HG03135 (cell line): ENCODE measurements around the gene PNCK.
"Not testable (repeated sequence)": the region's sequence is repeated elsewhere in the genome, so short reads cannot be mapped to it uniquely, and the experiment has no call there.

ENCODE experiments used
- ATAC-seq: cut with Tn5 transposase; IDR thresholded peaks from one replicate; pipeline ENCODE4 v1.9.1; 2021; ENCODE audit warnings: mild to moderate bottlenecking, moderate library complexity; ENCODE audit not compliant: unreplicated experiment

Gene PNCK

GRCh38 chrX:153673428-153674218 lies at the start of gene PNCK:
TSS of gene PNCK (minus strand) at chrX:153673813. CDS start at chrX:153673076, 737 bp downstream.
- no peak for ATAC-seq

DNA sequence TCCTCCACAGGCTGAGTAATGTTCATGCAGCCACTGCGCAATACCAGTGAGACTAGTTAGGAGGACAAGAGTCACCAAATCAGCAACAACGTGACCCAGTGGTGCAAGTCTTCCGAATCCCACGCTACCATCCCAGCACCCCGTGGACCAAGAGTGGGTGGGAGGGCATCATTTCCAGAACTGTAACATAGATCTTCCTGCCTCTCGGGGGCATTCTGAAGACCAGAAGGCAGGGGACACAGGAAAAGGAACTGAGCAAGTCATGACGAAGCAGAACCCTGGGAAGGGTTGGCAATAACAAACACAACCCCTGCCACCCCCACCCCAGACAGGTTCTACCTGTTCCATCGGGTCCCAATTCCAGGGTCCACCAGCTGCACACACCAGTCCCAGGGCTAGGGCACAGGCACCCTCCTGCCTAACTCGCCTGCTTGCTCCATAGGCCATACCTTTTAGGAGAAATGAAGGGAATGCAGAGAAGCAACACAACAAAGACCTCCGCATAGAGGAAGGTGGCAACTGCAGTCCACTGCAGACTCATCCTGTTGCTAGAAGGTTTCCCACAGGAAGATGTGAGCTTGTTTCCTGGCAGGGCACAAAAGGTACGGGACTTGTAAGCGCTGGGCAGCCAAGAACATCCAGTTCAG lies 49.2 kb upstream of the PNCK start:
- ATAC-seq = no peak

DNA sequence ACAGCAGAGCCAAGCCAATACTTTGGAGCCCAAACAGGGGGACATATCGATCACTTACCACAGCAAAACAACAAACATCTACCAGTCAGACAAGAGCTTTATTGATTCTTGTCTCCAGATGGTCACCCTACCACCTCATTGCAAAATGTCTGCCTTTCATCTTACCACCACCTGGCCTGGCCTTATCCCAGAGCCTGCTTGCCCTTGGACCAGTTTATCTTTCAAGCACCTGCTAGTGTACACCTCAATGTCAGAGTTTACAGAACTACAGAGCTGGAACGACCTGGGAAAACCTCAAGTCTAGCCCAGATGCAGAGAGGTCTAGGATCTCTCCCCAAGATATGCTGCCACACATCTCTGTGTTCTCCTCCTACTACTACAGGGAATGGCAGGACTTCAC lies 46.1 kb upstream of the PNCK start:
- ATAC-seq = no peak

GRCh38 chrX:153719238-153719637 lies 45.6 kb upstream of the PNCK start:
- ATAC-seq = no peak

GRCh38 chrX:153717445-153717844 lies 43.8 kb upstream of the PNCK start:
- ATAC-seq = no peak

DNA sequence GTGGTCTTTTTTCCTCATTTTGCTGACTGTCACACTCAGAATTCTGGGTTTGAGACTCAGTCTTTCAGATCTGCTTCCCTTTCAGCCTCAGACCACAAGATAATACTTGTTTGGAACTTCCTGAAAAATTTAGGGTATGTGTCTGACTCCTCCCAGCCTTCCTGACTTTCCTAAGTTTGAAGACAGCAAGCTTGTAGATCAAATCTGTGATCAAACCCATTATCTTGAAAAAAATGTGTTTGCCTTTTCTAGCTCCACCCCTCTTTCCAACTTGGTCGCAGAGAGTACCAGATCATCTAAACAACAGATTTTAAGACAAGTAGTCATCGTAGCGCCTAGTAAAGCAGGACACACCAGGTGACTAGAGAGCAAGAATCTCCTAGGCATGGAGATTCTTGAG lies 40.6 kb upstream of the PNCK start:
- no peak for ATAC-seq

DNA sequence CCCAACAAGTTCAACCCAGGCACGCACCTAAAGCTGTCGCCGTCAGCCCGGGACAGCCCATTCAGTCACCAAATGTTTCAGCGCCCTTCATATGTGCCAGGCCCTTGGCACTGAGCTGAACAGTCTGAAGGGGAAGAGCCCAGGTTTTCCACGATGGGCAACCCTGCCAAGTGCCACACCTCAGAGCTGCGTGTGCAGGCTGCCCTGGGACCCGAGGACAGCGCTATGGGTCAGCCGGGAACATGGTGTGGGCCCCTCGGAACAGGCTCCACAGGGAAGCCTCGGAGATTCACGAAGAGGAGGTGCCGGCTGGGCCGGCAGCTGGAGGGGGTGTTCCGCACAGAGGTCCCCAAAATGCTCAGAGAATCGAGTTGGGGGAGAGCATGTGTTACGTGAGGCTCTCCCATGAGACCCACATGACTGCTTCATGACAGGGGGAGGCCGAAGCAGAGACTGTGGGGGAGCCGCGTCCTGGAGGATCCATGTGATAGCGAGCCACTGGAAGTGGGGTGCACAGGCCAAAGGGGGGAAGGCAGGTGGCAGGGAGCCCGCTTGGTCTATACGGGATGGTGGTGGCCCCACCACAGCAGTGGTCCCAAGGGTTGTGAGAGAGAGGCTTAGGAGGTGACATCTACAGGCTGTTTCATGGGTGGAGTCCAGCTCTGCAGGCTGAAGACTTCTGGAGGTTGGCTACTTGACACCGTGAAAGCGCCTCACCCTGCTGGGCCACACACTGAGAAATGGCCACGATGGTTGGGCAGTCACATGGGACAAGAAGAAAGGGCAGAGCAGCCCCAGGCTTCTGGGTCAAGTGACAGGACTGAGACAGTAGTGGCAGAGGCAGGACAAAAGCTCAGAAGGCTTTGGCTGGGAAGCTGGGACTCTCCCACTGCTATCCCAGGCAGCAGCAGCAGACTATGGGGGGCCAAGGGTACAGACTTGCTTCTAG lies 36.4 kb upstream of the PNCK start:
- ATAC-seq = no peak

DNA sequence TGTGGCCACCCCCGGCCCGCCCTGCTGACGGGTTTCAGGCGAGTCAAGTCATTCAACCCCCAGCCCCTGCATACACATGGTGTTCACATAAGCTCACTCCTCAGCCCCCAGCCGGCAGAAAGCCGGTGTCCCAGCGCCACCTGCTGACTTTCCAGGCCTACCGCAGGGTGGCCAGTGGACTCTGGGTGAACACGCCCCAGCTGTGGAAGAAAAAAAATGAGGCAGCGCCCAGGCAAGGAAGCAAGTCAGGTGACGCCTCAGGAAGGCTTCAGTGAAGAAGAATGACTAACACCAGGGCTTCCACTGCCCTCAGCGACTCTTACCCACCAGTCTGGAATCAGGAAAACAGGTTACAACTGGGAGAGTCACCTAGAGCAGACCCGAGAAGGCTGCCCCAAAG lies 34.8 kb upstream of the PNCK start:
- no peak for ATAC-seq

GRCh38 chrX:153707406-153707805 lies 33.8 kb upstream of the PNCK start:
- no peak for ATAC-seq

- no peak for ATAC-seq
Observed at GRCh38 chrX:153706799-153707198, 33.2 kb upstream of the PNCK start.

- ATAC-seq = not testable (repeated sequence)
Observed at GRCh38 chrX:153705403-153706060, 31.9 kb upstream of the PNCK start.

DNA sequence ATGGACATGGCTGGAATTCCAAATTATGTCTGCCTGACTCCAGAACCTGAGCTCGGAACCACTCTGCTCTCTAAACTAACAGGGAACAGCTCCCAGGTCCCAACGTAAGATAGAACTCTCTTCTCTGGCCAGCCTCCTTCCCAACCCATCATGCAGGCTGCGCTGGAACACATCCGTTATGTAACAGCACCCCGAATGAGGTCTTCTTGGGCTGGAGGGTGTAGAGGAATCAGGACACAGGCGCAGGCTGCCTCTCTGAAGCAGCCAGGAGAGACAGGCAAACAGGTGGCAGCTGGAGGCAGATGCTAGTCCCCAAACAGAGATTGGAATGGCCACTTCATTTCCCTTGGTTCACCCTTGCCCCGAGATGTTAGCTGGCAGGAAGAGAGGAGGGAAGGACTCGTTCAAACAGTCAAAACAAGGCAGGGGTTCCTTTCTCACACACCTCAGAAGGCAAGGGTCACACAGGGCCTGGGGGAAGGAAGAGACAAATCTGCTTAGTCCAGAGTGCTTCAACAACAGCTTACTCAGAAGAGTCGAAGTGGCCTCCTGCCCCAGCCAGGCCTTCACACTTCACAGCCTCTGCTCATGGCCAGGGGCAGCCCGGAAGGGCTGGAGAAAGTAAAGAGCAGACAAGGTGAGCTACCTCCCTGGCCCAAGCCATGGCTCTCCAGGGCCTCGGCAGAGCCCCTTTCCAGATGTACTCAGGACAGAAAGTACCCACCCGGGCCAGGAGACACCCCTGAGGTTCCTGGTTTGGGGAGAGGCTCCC lies 31.2 kb upstream of the PNCK start:
- not testable (repeated sequence) for ATAC-seq

DNA sequence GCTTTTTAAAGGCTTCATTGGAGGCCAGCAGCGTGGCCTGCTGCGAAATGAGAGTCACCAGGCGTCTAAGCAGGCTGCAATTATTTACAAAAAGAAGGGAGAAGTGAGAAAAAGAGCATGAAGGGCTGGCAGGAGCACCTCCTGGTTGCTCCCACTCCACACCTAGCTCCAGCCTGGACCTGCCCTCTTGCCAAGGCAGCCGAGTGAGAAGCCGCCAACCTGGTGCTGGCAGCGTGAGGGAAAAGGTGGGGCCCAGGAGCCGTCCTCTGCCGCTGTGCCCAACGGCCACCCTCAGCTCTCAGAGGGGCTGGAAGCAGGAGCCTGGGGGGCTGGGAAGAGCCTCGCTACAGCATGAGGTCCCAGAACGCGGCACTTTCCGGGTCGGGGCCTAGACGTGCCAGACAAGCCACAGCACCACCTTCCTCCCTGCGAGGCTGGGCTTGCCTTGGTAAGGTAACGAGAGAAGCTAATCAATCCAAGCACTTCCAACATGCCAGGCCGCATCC lies 30.5 kb upstream of the PNCK start:
- ATAC-seq = no peak

DNA sequence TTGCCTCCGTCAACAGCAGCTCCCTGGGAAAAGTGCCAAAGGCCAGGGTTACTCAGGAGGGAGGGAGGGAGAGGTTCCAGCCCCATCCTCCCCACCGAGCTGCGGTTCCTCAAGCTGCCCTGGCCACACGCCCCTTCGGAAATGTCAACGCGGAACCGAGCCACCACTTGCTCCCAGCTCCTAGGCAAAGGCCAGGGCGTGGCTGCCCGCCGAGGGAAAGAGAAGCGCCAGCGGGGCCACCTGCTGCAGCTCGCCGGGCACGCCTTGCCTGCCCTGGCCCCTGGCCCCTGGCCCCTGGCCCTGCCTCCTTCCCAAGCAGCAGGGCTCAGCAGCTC lies 29.4 kb upstream of the PNCK start:
- ATAC-seq = no peak

DNA sequence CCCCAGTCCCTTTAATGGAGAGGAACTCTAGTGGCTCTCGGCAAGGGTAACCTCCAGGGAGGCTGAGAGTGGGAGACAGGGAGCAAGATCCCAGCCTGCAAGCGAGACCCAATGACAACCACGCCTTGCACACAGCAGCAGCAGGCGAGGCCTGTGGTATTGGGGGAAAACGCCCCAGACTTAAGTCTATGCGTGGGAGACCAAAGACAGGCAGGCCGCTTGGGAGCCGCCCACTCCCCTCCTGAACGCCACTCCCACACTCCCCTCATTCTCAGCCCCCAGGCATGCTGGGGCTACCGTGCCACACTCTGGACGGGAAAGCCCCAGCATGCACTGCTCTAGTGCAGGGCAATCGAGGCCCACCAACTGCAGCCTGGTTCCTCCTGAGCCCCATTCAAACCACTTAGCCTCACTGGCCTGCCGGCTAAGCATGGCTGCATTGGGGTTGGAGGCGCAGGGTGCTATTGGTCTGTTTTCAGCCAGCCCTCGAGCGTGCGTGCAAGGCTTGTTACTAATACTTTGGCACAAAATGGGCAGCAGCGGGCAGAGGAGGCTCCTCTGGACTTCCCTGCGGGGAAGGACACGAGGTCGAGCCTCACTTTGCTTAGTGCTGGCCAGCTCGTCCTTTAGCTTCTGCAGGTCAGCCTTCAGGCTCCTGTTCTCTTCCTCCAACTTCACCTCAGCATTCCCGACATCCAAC lies 28.9 kb upstream of the PNCK start:
- no peak for ATAC-seq

DNA sequence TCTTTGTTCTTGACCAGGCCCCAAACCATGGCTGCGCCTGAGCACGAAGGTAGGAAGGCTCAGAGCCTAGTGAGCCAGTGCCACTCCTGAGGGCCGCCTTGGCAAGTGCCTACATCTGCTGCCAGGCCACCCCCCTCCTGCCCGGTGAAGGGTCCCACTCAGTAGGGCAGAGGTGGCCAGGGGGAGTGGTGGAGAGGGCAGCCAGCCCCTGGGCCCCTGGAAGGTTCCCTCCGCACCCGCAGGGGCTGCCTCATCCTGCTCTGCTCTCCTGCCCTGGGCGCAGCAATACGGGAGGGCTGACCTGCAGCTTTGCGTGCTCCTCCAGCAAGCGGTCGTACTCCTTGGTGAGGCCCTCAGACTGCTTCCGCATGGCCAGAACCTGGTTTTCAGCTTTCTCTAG lies 28.1 kb upstream of the PNCK start:
- no peak for ATAC-seq

GRCh38 chrX:153700967-153701366 lies 27.4 kb upstream of the PNCK start:
- ATAC-seq = no peak

GRCh38 chrX:153700376-153700945 lies 26.8 kb upstream of the PNCK start:
- no peak for ATAC-seq

DNA sequence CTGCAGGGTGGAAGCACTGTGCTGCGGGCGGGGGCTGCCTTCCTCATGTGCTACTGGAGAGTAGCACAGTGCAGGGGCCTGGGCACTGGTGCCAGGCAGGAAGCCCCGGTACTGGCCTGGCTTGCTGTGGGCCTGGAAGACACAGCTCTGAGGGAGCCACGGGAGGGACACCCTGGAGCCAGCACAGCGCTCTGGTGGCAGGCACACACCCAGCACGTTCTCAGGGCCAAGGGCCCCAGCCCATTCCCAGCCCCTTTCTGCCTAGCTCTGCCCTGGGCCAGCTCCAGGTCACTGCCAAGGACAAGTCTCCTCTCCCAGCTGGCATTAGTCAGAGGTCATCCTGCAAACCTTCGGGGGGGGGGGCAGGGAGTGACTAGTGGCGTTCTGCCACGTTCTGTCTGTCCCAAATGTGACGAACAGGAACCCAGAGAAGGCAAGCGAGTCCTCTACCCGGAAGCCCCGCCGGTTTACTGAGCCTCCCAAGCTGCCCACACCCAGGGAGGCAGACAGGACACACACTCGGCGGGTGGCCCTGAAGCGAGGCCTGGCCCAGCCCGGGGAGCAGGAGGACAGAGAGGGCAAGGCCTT lies 26.3 kb upstream of the PNCK start:
- ATAC-seq = not testable (repeated sequence)
